ENCODE results near the gene HLF.

GRCh38 chr17:55267777-55268648 is 3.3 kb downstream of the HLF start:
- no peak for TF ChIP-seq ATF2 (IDR thresholded peaks at IDR 0.05; ENCODE audit: low read length)
- TF ChIP-seq HDAC6 (IDR thresholded peaks at IDR 0.05; ENCODE audit: unreplicated experiment) = no peak
- TF ChIP-seq CTCF (IDR thresholded peaks at IDR 0.05 in 2 of 3, conservative IDR thresholded peaks at IDR 0.05 in 1 of 3; ENCODE audit: control insufficient read depth in 2 of 3, extremely low read depth in 1 of 3, insufficient read depth in 1 of 3, low read depth in 3 of 3, low read length in 3 of 3) = no peak

Data from GM12878 (cell line).